ENCODE data around the gene PLSCR2.
"Not testable (repeated sequence)": the region's sequence is repeated elsewhere in the genome, so short reads cannot be mapped to it uniquely, and the experiment has no call there.

The PLSCR2 gene

DNA sequence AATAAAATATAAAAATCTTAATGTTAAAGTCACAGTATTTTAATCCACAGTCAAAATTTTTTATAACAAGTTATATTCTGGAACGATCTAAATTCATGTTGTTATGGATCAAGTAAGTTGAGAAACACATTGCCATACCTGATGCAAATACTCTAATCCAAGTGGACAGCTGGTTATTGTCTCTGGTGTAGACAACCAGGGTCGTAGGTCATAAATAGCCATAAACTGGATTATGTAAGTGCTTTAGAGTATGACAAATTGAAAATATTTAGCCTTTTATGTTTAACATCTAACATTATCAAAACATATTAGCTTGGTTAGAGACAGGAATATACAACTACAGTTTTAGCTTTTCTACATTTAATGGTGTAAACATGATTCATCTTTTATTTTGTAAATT lies 53.0 kb downstream of the PLSCR2 start:
- no peak for DNase-seq (ENCODE audit: low spot score)

DNA sequence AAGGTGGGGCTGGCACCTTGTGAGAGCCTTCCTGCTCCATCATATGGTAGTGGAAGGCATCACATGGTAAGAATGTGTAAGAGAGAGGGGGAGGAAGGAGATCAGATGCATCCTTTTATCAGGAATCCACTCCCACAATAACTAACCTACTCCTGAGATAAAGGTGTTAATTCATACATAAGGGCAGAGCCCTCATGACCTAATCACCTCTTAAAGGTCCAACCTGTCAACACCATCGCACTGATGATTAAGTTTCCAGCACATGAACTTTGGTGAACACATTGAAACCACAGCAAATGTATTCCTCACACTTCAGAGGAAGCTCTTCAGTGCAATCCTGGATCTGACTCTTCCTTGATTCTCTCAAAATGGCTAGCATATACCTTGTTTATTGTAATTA lies 55.4 kb downstream of the PLSCR2 start:
- DNase-seq (ENCODE audit: low spot score): no peak

DNA sequence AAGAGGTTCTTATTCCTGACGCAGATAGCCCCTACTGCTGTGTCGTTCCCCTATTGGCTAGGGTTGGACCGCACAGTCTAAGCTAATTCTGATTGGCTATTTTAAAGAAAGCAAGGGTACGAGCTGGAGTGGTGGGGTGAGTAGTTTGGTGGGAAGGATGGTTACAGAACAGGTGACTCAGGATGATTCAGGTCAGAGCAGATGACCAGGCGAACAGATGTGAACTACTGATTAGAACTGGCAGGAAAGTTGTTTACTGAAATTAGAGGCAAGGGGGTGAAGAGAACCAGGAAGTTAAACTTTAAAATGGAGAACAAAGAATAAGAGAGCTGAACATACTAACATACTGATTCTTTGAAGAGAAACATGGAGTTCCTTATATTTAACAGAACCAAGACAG lies 56.6 kb downstream of the PLSCR2 start:
- DNase-seq (ENCODE audit: low spot score): not testable (repeated sequence)

DNA sequence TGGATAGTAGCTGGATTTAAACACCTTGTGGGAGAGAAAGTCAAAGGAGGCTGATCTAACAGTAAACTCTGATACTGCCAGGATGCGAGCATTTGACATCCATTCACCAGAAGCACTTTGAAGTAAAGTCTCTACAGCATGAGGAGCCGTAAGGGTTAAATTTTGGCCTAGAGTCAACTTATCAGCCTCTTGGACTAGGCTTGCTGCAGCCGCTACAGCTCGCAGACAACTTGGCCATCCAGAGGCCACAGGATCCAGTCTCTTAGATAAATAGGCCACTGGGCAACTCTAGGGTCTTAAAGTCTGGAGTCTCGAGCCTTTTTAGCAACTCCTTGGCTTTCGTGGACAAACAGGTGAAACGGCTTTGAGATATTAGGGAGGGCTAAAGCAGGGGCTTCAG lies 61.4 kb downstream of the PLSCR2 start:
- DNase-seq (ENCODE audit: low spot score): no peak

DNA sequence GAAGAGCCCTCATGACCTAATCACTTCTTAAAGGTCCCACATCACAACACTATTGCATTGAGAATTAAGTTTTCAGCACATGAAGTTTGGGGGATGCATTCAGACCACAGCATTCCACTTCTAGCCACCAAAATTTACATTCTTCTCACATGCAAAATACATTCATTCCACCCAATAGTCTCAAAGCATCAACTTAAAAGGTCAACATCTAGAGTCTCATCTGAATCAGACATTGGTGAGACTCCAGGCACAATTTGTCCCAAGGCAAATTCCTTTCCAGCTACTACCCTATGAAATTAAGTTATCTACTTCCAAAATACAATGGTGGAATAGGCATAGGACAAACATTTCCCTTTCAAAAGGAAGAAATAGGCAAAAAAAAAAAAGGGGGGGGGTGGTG lies 64.9 kb downstream of the PLSCR2 start:
- DNase-seq (ENCODE audit: low spot score): no peak

DNA sequence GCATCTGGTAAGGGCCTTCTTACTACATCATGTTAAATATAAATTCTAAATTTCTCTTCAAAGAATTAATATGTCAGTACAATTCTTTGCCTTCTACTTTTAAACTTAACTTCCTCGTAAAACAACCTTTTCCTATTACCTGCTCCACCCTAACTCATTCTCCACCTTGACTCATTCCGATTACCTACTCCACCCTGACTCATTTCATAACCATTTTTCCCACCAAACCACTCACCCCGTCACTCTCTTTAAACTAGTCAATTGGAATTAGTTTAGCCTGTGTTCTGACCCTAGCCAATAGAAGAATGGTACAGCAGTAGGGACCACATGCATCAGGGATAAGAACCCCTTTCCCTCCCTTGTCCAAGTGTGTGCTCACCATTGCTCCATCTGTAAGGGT lies 65.6 kb downstream of the PLSCR2 start:
- no peak for DNase-seq (ENCODE audit: low spot score)

DNA sequence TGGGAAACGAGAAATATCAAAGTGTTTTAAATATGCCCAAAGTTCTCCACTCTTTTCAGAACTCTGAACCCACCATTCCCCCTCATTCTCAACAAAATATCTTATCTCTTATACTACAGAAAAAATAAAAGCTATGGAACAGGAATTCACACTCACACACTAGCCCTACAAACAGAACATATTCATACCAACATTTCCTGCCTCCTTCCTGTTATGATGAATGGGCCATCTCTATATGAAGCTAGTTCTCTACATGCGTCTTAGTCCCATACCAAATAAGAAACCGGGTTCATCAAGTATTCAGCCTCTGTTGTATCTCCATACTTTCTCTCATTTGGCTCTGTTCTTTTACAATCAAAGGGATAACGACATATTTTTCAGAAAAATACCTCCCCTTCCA lies 72.6 kb downstream of the PLSCR2 start:
- no peak for DNase-seq (ENCODE audit: low spot score)

DNA sequence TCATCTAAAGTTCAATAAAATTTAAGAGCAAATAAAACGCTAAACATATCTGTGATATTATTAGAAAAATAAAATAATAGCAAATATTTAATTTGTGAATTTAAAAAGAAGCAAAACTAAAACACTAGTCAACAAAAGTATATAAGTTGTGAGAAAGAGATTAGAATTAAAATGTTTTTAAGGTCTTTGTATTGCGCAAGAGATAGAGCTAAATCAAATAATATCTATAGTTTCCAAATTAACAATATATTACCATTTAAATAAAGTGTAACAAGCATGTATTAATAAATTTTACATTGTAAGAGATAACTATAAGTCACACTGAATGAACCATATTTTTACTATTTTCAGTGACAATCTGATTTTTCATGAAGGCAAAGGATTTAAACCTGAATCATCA lies 74.2 kb downstream of the PLSCR2 start:
- no peak for DNase-seq (ENCODE audit: low spot score)

DNA sequence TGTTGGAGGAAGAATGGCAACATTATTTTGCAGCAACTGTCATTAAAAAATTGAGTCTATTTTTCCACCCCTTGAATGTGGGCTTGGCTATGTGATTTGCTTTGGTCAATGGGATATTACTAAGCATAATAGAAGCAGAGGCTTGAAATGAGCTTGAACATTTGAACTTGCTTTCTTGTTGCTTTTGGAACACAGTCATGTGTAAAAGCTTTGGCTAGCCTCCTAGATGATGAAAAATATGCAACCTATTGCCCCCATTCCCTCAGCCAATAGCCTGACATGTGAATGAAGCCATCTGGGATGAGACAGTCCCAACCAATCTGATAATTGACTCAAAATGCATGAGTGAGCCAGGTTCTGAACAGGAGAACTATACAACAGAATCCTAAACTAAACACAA lies 78.4 kb downstream of the PLSCR2 start:
- no peak for DNase-seq (ENCODE audit: low spot score)

DNA sequence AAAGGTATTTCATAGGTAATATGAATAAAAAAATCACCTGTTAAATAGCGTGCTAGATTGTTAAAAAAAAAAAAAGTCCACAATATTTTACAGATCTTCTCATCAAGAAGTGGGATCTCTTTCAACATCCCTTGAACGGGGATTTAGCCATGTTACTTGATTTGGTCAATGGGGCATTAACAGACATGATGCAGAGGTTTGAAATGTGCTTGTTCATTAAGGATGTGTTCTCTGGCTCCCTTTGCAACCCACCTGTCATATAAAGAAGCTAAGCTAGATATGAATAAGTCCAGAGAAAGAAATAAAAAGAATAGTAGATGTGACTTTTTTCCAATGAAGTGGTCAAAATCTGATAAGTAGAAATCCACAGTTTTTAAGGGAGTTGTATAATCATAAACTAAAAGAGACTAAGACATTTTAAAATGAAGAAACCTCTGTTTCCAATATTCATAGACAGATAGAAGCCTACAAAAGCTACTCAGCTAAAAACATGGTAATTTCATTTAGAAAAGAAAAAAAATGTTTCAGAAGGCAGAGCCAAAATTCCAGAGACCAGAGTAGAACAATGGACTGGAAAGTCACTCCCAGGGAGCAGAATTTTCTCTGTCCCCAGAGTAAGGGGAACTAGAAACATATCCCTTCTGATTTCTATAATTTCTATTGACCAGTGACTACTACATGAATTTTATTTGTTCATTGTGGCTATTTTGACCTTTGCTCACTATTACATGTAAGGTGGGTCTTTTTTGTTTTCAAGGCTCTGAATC lies 79.2 kb downstream of the PLSCR2 start:
- no peak for DNase-seq (ENCODE audit: low spot score)

DNA sequence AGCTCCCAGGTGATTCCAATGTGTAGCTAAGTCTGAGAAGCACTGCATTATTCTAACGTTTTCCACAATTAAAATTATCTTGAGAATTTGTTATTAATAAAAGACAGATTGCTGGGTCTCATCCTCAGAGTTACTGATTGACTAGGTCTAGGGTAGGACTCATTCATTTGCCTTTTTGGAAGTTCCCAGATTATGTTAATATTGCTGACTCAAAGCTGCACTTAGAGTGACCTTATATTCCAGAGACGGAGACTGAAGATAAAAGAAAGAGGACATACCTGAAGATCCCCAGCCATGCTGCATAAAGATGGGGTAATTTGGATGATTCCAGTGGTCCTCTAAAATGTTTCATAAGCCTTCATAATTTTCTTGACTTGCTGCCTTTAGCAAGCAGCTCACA lies 81.8 kb downstream of the PLSCR2 start:
- no peak for DNase-seq (ENCODE audit: low spot score)

DNA sequence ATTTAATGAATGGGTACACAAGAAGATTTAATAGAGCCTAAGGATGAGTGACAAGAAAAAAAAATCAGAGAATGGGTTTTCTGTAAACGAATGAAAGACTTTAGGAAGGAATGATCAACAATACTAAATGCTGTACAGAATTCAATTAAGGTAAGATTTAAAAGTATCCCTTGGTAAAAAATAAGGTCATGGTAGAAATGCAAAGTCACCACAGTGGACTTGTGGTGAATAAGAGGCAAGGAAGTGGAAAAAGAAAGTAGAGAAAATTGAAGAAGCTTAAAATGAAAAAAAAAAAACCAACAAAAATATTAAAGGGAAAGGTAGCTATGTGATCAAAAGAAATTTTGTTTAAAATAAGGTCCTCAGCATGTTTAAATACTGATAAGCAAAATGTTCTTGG lies 82.4 kb downstream of the PLSCR2 start:
- DNase-seq (ENCODE audit: low spot score): no peak

DNA sequence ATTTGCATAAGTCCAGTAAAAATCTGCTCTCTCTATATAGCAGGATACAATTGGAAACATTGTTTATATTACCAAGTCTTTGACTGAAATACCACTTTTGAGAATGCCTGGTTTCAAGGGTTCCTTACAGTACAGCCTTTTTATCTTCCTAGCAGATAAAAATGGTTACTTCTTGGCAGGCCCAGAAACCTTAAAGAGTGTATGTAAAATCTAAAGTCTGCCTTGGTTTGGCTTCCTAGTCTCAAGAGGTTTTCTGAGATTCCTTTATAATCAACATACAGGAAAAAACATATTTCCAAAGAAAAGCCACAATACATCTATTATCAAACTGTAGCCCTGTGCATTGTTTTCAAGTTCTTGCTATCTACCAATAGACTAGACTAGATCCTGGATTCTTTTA lies 84.6 kb downstream of the PLSCR2 start:
- no peak for DNase-seq (ENCODE audit: low spot score)

All from LoVo (cell line).